Prostate gland (tissue), 2 donors: Measurements from ENCODE around the gene UBE2E2.

ENCODE experiments used
- POLR2A ChIP-seq: fragments of 450-650 bp; IDR thresholded peaks from one replicate; pipeline ENCODE4 v1.6.1; 2016; ENCODE audit warnings: antibody characterized with exemption, mild to moderate bottlenecking
- POLR2AphosphoS5 ChIP-seq: sonication (generic); formaldehyde crosslinking; IDR thresholded peaks from one replicate; pipeline ENCODE4 v1.6.1; 2017; ENCODE audit warnings: antibody characterized with exemption
- TF ChIP-seq, protein P1 (sequence below), 4 experiments: fragments of 200-600 bp in 2 of 4; fragments of 450-650 bp in 2 of 4; sonication (generic) in 2 of 4; IDR thresholded peaks; 1 replicate in 3 of 4; 2 replicates in 1 of 4; pipeline ENCODE4 v1.5.1; 2016 to 2019; ENCODE audit warnings: antibody characterized with exemption in 4 of 4, mild to moderate bottlenecking in 2 of 4, moderate library complexity in 2 of 4

- TF ChIP-seq POLR2AphosphoS5 (no peak), POLR2A (no peak)
- TF ChIP-seq, protein P1, sequence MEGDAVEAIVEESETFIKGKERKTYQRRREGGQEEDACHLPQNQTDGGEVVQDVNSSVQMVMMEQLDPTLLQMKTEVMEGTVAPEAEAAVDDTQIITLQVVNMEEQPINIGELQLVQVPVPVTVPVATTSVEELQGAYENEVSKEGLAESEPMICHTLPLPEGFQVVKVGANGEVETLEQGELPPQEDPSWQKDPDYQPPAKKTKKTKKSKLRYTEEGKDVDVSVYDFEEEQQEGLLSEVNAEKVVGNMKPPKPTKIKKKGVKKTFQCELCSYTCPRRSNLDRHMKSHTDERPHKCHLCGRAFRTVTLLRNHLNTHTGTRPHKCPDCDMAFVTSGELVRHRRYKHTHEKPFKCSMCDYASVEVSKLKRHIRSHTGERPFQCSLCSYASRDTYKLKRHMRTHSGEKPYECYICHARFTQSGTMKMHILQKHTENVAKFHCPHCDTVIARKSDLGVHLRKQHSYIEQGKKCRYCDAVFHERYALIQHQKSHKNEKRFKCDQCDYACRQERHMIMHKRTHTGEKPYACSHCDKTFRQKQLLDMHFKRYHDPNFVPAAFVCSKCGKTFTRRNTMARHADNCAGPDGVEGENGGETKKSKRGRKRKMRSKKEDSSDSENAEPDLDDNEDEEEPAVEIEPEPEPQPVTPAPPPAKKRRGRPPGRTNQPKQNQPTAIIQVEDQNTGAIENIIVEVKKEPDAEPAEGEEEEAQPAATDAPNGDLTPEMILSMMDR (IDR thresholded peaks at IDR 0.05) = no peak
Observed at GRCh38 chr3:23169551-23169950, 33.6 kb upstream of the UBE2E2 start.
